Measurements from ENCODE around the gene HAUS3. TPM values are rescaled to one million over a fixed set of nuclear protein-coding genes. Genes with fewer than 3 reads are reported as not detected.

The HAUS3 gene
- total RNA-seq, 1 experiment from 2014 or later = 18.0 TPM

DNA sequence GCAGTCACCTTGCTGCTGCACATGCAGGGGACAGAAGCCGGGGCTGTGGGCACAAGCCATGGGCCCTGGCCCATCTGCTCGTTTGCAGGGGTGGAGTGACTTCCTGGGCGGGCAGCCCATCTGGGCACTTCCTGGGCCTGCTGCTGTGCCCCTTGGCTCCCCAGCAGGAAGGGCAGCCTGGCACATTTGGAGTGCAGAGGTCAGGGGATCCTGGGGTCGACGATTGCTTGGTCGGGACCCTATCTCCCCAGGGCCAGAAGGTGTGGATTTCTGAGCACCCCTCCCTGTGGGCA, 30.9 kb upstream of the HAUS3 start:
- Mint-ChIP-seq H3K9me3 (no peaks in the 10 kb centered on the region), H3K36me3 (ENCODE audit: insufficient read depth in 1 of 3, low read depth in 3 of 3) (no peaks in the 10 kb centered on the region), H3K27me3 (ENCODE audit: low read depth) (peaks cover 2% of the 10 kb centered on the region; the same call in 1 of the 2 replicates), H3K4me1 (peaks cover 4 to 11% of the 10 kb centered on the region in 2 experiments; a peak in 3 of 4 replicates), H3K27ac (no peak overlapping the region; a peak in 1 of 7 replicates), H3K4me3 (no peak overlapping the region)
- H3T11ph ChIP-seq (ENCODE audit: low read length) = no peak overlapping the region
- no peak overlapping the region for H3K4me2 ChIP-seq (ENCODE audit: insufficient read depth, insufficient read length, low read length)
- H2BK5ac ChIP-seq (ENCODE audit: insufficient read length, low read length) = no peak overlapping the region
- no peaks in the 10 kb centered on the region for H3K79me2 ChIP-seq (ENCODE audit: insufficient read depth, low read length)
- H3K4ac ChIP-seq (ENCODE audit: low read depth, low read length) = no peak overlapping the region
- H3K79me1 ChIP-seq (ENCODE audit: insufficient read depth, low read depth, low read length, poor library complexity, severe bottlenecking) = no peaks in the 10 kb centered on the region
- no peak overlapping the region for H3K23ac ChIP-seq (ENCODE audit: insufficient read length, low read depth, low read length)
- no peaks in the 10 kb centered on the region for H3K23me2 ChIP-seq (ENCODE audit: insufficient read length, low read depth, low read length, poor library complexity, severe bottlenecking)
- no peak overlapping the region for H2BK12ac ChIP-seq (ENCODE audit: insufficient read length, low read depth, low read length)
- no peak overlapping the region for H2AK5ac ChIP-seq (ENCODE audit: insufficient read length, low read length)
- H3K14ac ChIP-seq (ENCODE audit: insufficient read depth, low read length) = no peak overlapping the region
- no peak overlapping the region for H2BK15ac ChIP-seq (ENCODE audit: low read depth, low read length)
- no peak overlapping the region for H2BK120ac ChIP-seq (ENCODE audit: low read depth, low read length, poor library complexity, severe bottlenecking)
- H3K4me1 ChIP-seq (ENCODE audit: insufficient read depth, low read length) = no peaks in the 10 kb centered on the region
- H3K9me3 ChIP-seq (ENCODE audit: control insufficient read depth, low read depth, low read length) = no peaks in the 10 kb centered on the region
- DNase-seq = no peak
- H4K8ac ChIP-seq (replicated peaks; ENCODE audit: insufficient read length, low read depth, low read length) = no peak overlapping the region
- H3K18ac ChIP-seq (ENCODE audit: insufficient read length, low read depth, low read length) = no peak overlapping the region
- H2BK20ac ChIP-seq (ENCODE audit: low read depth, low read length, poor library complexity, severe bottlenecking) = no peak overlapping the region
- TF ChIP-seq, protein P1, sequence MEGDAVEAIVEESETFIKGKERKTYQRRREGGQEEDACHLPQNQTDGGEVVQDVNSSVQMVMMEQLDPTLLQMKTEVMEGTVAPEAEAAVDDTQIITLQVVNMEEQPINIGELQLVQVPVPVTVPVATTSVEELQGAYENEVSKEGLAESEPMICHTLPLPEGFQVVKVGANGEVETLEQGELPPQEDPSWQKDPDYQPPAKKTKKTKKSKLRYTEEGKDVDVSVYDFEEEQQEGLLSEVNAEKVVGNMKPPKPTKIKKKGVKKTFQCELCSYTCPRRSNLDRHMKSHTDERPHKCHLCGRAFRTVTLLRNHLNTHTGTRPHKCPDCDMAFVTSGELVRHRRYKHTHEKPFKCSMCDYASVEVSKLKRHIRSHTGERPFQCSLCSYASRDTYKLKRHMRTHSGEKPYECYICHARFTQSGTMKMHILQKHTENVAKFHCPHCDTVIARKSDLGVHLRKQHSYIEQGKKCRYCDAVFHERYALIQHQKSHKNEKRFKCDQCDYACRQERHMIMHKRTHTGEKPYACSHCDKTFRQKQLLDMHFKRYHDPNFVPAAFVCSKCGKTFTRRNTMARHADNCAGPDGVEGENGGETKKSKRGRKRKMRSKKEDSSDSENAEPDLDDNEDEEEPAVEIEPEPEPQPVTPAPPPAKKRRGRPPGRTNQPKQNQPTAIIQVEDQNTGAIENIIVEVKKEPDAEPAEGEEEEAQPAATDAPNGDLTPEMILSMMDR (conservative IDR thresholded peaks at IDR 0.05) = no peak
- no peaks in the 10 kb centered on the region for H4K20me1 ChIP-seq (ENCODE audit: control insufficient read depth, insufficient read depth, insufficient read length)
- H3K56ac ChIP-seq (ENCODE audit: insufficient read length, low read depth, low read length) = no peak overlapping the region
- H3K9ac ChIP-seq (ENCODE audit: extremely low read depth, insufficient read length, low read length) = no peak overlapping the region
- no peak overlapping the region for H4K91ac ChIP-seq (ENCODE audit: insufficient read length, low read depth, low read length)
- no peaks in the 10 kb centered on the region for H3K27me3 ChIP-seq (ENCODE audit: insufficient read depth, low read length)
- H2AFZ ChIP-seq (ENCODE audit: low read length) = no peak overlapping the region
- no peak overlapping the region for H4K5ac ChIP-seq (ENCODE audit: insufficient read length, low read depth, low read length)
- no CpG with 5 or more reads among the region's 6 CpGs for WGBS (ENCODE audit: extremely low coverage, insufficient read length, low lambda C conversion rate)
- no peak overlapping the region for H3K27ac ChIP-seq (ENCODE audit: insufficient read length, low read depth, low read length)
